GM12892 (cell line): ENCODE measurements around the gene SLC35D2.
"Not testable (repeated sequence)": the region's sequence is repeated elsewhere in the genome, so short reads cannot be mapped to it uniquely, and the experiment has no call there.

Source experiments
- DNase-seq: peaks from one replicate; pipeline ENCODE4 v3.0.0; 2011; ENCODE audit not compliant: insufficient read length
- FAIRE-seq: peaks from 2 replicates; lab custom pipeline; 2011; peaks lifted over from hg19 to GRCh38; lab: Jason Lieb, UNC
- POLR2A ChIP-seq: IDR thresholded peaks from 2 replicates; pipeline ENCODE4 v1.6.1; 2011; ENCODE audit warnings: low read depth, low read length, control low read depth
- POLR2AphosphoS5 ChIP-seq: IDR thresholded peaks from 2 replicates; pipeline ENCODE4 v1.6.1; 2011; ENCODE audit warnings: low read depth, low read length, control low read depth
- TAF1 ChIP-seq: IDR thresholded peaks from 2 replicates; pipeline ENCODE4 v1.6.1; 2011; ENCODE audit warnings: low read depth, mild to moderate bottlenecking, control low read depth, low read length, borderline replicate concordance

Gene SLC35D2

GRCh38 chr9:96376891-96377874, 6.3 kb downstream of the SLC35D2 start:
- no peak for DNase-seq
- no peak for TF ChIP-seq POLR2AphosphoS5
- TF ChIP-seq POLR2A = no peak
- TF ChIP-seq TAF1 = no peak
- no peak for FAIRE-seq

GRCh38 chr9:96375507-96375906, 8.0 kb downstream of the SLC35D2 start:
- not testable (repeated sequence) for DNase-seq, FAIRE-seq

GRCh38 chr9:96367943-96368342, 15.6 kb downstream of the SLC35D2 start:
- DNase-seq = no peak
- no peak for FAIRE-seq
- no peak for TF ChIP-seq POLR2AphosphoS5
- no peak for TF ChIP-seq POLR2A
- no peak for TF ChIP-seq TAF1

- no peak for FAIRE-seq
- no peak for DNase-seq
- TF ChIP-seq POLR2A = no peak
- no peak for TF ChIP-seq TAF1
- TF ChIP-seq POLR2AphosphoS5 = no peak
These were observed 20.1 kb downstream of the SLC35D2 start for GRCh38 chr9:96363175-96363967.

- not testable (repeated sequence) for DNase-seq, FAIRE-seq
These were observed 21.4 kb downstream of the SLC35D2 start for GRCh38 chr9:96362119-96362518.

GRCh38 chr9:96361668-96362067, 21.8 kb downstream of the SLC35D2 start:
- no peak for DNase-seq
- no peak for TF ChIP-seq POLR2AphosphoS5
- FAIRE-seq = no peak

GRCh38 chr9:96360976-96361375, 22.5 kb downstream of the SLC35D2 start:
- TF ChIP-seq POLR2A (no peak), POLR2AphosphoS5 (no peak), TAF1 (no peak)
- no peak for DNase-seq
- no peak for FAIRE-seq

GRCh38 chr9:96360523-96360922, 23.0 kb downstream of the SLC35D2 start:
- not testable (repeated sequence) for FAIRE-seq, DNase-seq

GRCh38 chr9:96350866-96351265, 32.6 kb downstream of the SLC35D2 start:
- no peak for TF ChIP-seq POLR2A
- TF ChIP-seq TAF1 = no peak

GRCh38 chr9:96348261-96348660, 35.2 kb downstream of the SLC35D2 start:
- FAIRE-seq = no peak
- no peak for DNase-seq
- no peak for TF ChIP-seq TAF1
- no peak for TF ChIP-seq POLR2AphosphoS5
- TF ChIP-seq POLR2A = no peak

More at GRCh38 chr9:96350866-96351265, 32.6 kb downstream of the SLC35D2 start:
- no peak for DNase-seq
- no peak for FAIRE-seq

GRCh38 chr9:96345551-96345950, 38.0 kb downstream of the SLC35D2 start:
- no peak for TF ChIP-seq POLR2AphosphoS5
- TF ChIP-seq POLR2A = no peak
- TF ChIP-seq TAF1 = no peak
- FAIRE-seq (no peak), DNase-seq (no peak)

GRCh38 chr9:96344458-96345180, 38.9 kb downstream of the SLC35D2 start:
- DNase-seq = no peak
- no peak for FAIRE-seq
- TF ChIP-seq POLR2AphosphoS5 = no peak
